IMR-90 (cell line): ENCODE data around the gene UACA. TPM values are rescaled to one million over a fixed set of nuclear protein-coding genes. Genes with fewer than 3 reads are reported as not detected.

Experiments
- ATAC-seq: fragments of 200-7000 bp; cut with Tn5 transposase; 2 replicates; pipeline ENCODE4 v1.9.1; 2020; ENCODE audit warnings: low read depth, mild to moderate bottlenecking, moderate library complexity
- BruUV-seq: library from RNA; stranded (reverse); fragments of 400-500 nt; replicated peaks from 2 replicates; lab custom pipeline; 2021; lab: Mats Ljungman, UMichigan
- CTCF ChIA-PET: fragments of 300-600 bp; formaldehyde crosslinking; extraction: SDS; loops from one replicate; lab custom pipeline; 2021; ENCODE audit warnings: antibody characterized with exemption; lab: Yijun Ruan, JAX
- POLR2A ChIA-PET: fragments of 300-600 bp; sonication (Branson Sonifier 250); formaldehyde crosslinking; loops from one replicate; lab custom pipeline; 2022; ENCODE audit warnings: antibody characterized with exemption; ENCODE audit not compliant: unreplicated experiment; lab: Charles Lee
- DNase-seq: peaks from one replicate; pipeline ENCODE4 v3.0.0; 2013
- H2AFZ ChIP-seq: replicated peaks from 2 replicates; pipeline ENCODE3; 2013; ENCODE audit warnings: low read length, mild to moderate bottlenecking; ENCODE audit not compliant: poor library complexity
- H2AK5ac ChIP-seq: 2 replicates; pipeline ENCODE4 v1.6.1; 2013; ENCODE audit warnings: low read depth, low read length, inconsistent platforms
- H2AK9ac ChIP-seq: replicated peaks from 2 replicates; pipeline ENCODE3; 2013; ENCODE audit warnings: mild to moderate bottlenecking, low read depth, low read length, moderate library complexity; ENCODE audit not compliant: poor library complexity
- H2BK120ac ChIP-seq: 2 replicates; pipeline ENCODE4 v1.6.1; 2013; ENCODE audit warnings: low read depth, low read length, inconsistent platforms
- H2BK15ac ChIP-seq: 3 replicates; pipeline ENCODE4 v1.6.1; 2013; ENCODE audit warnings: low read depth, low read length, inconsistent platforms
- H2BK20ac ChIP-seq: 2 replicates; pipeline ENCODE4 v1.6.1; 2013; ENCODE audit warnings: low read depth, mild to moderate bottlenecking, inconsistent platforms, low read length, moderate library complexity
- H2BK5ac ChIP-seq: 2 replicates; pipeline ENCODE4 v1.6.1; 2013; ENCODE audit warnings: mild to moderate bottlenecking, low read depth, low read length, inconsistent platforms; ENCODE audit not compliant: poor library complexity, severe bottlenecking
- H3K14ac ChIP-seq: replicated peaks from 2 replicates; pipeline ENCODE4 v1.6.1; 2013; ENCODE audit warnings: low read depth, low read length, inconsistent platforms
- H3K18ac ChIP-seq: 2 replicates; pipeline ENCODE4 v1.6.1; 2013; ENCODE audit warnings: low read depth, low read length, control low read depth
- H3K23ac ChIP-seq: 2 replicates; pipeline ENCODE4 v1.6.1; 2013; ENCODE audit warnings: low read depth, low read length, inconsistent platforms
- H3K27ac ChIP-seq: 2 replicates; pipeline ENCODE4 v1.5.1; 2013; ENCODE audit warnings: mild to moderate bottlenecking, control low read depth, low read length; ENCODE audit not compliant: insufficient read depth
- H3K27me3 ChIP-seq: 2 replicates; pipeline ENCODE4 v1.6.1; 2013; ENCODE audit warnings: low read length; ENCODE audit not compliant: control insufficient read depth, insufficient read depth
- H3K36me3 ChIP-seq: 2 replicates; pipeline ENCODE4 v1.6.1; 2013; ENCODE audit warnings: low read length, mixed read lengths; ENCODE audit not compliant: control insufficient read depth, insufficient read depth
- H3K4ac ChIP-seq: 2 replicates; pipeline ENCODE4 v1.6.1; 2013; ENCODE audit warnings: low read depth, low read length, inconsistent platforms
- H3K4me1 ChIP-seq: 2 replicates; pipeline ENCODE4 v1.6.1; 2013; ENCODE audit warnings: low read length, mixed read lengths; ENCODE audit not compliant: control insufficient read depth, insufficient read depth
- H3K4me2 ChIP-seq: 2 replicates; pipeline ENCODE4 v1.6.1; 2013; ENCODE audit warnings: low read depth, mild to moderate bottlenecking, control low read depth, low read length, moderate library complexity
- H3K4me3 ChIP-seq: 2 replicates; pipeline ENCODE4 v1.5.1; 2013; ENCODE audit warnings: low read depth, mild to moderate bottlenecking, control low read depth, low read length, moderate library complexity; ENCODE audit not compliant: insufficient read depth
- H3K56ac ChIP-seq: 2 replicates; pipeline ENCODE4 v1.6.1; 2013; ENCODE audit warnings: low read length, inconsistent platforms; ENCODE audit not compliant: insufficient read depth; ENCODE audit errors: extremely low read depth
- H3K79me1 ChIP-seq, 2 experiments: 2 replicates each; pipeline ENCODE4 v1.6.1; 2013; ENCODE audit warnings: low read length in 2 of 2, inconsistent platforms in 1 of 2, low read depth in 1 of 2
- H3K9ac ChIP-seq: 2 replicates; pipeline ENCODE4 v1.6.1; 2013; ENCODE audit warnings: low read depth, low read length, control low read depth
- H3K9me1 ChIP-seq: 2 replicates; pipeline ENCODE4 v1.6.1; 2013; ENCODE audit warnings: low read length, inconsistent platforms; ENCODE audit not compliant: insufficient read depth
- H3K9me3 ChIP-seq: 2 replicates; pipeline ENCODE4 v1.6.1; 2013; ENCODE audit warnings: low read length; ENCODE audit not compliant: control insufficient read depth, insufficient read depth
- H4K20me1 ChIP-seq: 2 replicates; pipeline ENCODE4 v1.6.1; 2013; ENCODE audit warnings: low read length, inconsistent platforms; ENCODE audit not compliant: insufficient read depth
- H4K5ac ChIP-seq: 2 replicates; pipeline ENCODE4 v1.6.1; 2013; ENCODE audit warnings: mild to moderate bottlenecking, low read depth, low read length, control low read depth
- H4K8ac ChIP-seq, 2 experiments: 2 replicates each; pipeline ENCODE4 v1.6.1; 2013; ENCODE audit warnings: low read depth in 2 of 2, low read length in 2 of 2, control low read depth in 1 of 2, inconsistent platforms in 1 of 2
- H4K91ac ChIP-seq: 2 replicates; pipeline ENCODE4 v1.6.1; 2013; ENCODE audit warnings: low read depth, low read length, inconsistent platforms; ENCODE audit not compliant: insufficient read depth
- FOS ChIP-seq: fragments of 150-350 bp; IDR thresholded peaks from 2 replicates; pipeline ENCODE4 v1.6.1; 2016; ENCODE audit warnings: low read depth, low read length
- NFE2L2 ChIP-seq: fragments of 150-350 bp; IDR thresholded peaks from 2 replicates; pipeline ENCODE4 v1.6.1; 2016; ENCODE audit warnings: low read depth, mild to moderate bottlenecking, low read length
- POLR2A ChIP-seq: IDR thresholded peaks from 2 replicates; pipeline ENCODE4 v1.6.1; 2012; ENCODE audit warnings: mild to moderate bottlenecking, low read depth, low read length
- RFX5 ChIP-seq: IDR thresholded peaks from 2 replicates; pipeline ENCODE4 v1.8.0; 2012; ENCODE audit warnings: low read depth, mild to moderate bottlenecking, low read length, moderate library complexity
- SMC3 ChIP-seq: fragments of 150-350 bp; IDR thresholded peaks from 2 replicates; pipeline ENCODE4 v1.6.1; 2016; ENCODE audit warnings: low read depth, mild to moderate bottlenecking, antibody characterized with exemption, low read length, moderate library complexity
- WGBS, 2 experiments: methylation state at CpG; one replicate each; pipeline versions ENCODE4 v1.1.5 to v1.1.7; 2013; ENCODE audit warnings: missing lambda C conversion rate in 2 of 2; ENCODE audit not compliant: insufficient read length in 1 of 2; ENCODE audit errors: extremely low coverage in 2 of 2; 5-methylcytosine and 5-hydroxymethylcytosine counted together
- dilution Hi-C: fragments of 300-500 bp; cut with HindIII; formaldehyde crosslinking; loops from one replicate; pipeline ENCODE4 v1.14.3; 2018; ENCODE audit warnings: low sequenced_read_pairs; ENCODE audit not compliant: unreplicated experiment
- in situ Hi-C: fragments of 300-500 bp; cut with MboI; formaldehyde crosslinking; loops from 3 replicates; pipeline ENCODE4 v1.14.3; 2019; ENCODE audit warnings: low sequenced_read_pairs, inconsistent platforms, mixed read lengths
- intact Hi-C: fragments of 100-400 bp; cut with micrococcal nuclease; formaldehyde crosslinking; loops from 2 replicates; pipeline ENCODE4 v1.10.0; 2022
- polyA plus RNA-seq, 3 experiments: library from polyadenylated mRNA; depleted of rRNA; stranded (reverse); fragments of >200 nt; gene quantifications; 2 replicates each; pipeline ENCODE4 v1.2.3, GENCODE V29; 2012; ENCODE audit warnings: low replicate concordance in 1 of 3
- total RNA-seq: library from RNA; depleted of rRNA; stranded (reverse); fragments of >200 nt; gene quantifications from 2 replicates; pipeline ENCODE4 v1.2.3, GENCODE V29; 2012
- TF ChIP-seq, protein P1 (sequence below): conservative IDR thresholded peaks from 2 replicates; pipeline ENCODE4 v1.5.1; 2012; ENCODE audit warnings: mild to moderate bottlenecking, low read depth, low read length, improper control_type of control experiment
- TF ChIP-seq, protein P2 (sequence below): fragments of 150-350 bp; IDR thresholded peaks from 2 replicates; pipeline ENCODE4 v1.6.1; 2016; ENCODE audit warnings: low read depth, mild to moderate bottlenecking, low read length, moderate library complexity, borderline replicate concordance

The UACA gene
- total and polyA plus RNA-seq, 2 of the 4 experiments (the other 2 are of a cell fraction) = 156 to 507 TPM

DNA sequence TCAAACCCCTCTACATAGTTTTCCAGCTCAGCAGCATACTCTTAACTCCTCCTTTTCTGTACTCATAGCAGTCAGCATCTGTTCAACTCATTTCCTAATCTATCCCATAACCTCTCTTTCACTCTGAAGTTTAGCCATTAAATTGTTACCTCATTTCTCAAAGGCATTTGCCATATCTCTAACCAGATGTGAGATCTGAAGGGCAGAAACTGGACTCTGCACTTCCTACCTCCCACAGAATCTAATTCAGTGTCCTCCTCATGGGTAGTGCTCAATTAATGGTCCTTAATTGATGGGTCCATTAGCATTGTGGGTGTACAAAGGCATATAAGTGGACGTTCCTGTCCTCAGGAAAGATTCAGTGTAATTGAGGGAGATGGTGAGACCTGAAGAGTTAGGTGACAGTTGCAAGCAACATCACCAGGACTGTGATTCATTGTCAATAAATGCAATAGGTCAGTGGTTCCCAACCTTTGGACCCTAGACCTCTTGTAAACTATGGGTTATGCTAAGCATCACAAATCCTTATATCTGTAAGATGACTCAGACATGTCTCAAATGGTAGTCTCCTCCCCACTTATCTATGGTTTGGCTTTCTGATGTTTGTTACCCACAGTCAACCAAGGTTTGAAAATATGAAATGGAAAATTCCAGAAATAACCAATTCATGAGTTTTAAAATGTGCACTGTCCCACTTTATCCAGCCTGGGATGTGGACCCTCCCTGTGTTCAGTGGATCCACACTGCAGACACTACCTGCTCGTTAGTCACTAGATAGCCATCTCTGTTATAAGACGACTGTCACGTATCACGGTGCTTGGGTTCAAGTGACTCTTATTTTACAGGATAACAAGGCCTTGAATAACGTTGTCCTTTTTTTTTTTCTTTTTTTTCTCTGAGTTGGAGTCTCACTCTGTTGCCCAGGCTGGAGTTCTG, 25.0 kb upstream of the UACA start (continued):
- TF ChIP-seq, protein P1, sequence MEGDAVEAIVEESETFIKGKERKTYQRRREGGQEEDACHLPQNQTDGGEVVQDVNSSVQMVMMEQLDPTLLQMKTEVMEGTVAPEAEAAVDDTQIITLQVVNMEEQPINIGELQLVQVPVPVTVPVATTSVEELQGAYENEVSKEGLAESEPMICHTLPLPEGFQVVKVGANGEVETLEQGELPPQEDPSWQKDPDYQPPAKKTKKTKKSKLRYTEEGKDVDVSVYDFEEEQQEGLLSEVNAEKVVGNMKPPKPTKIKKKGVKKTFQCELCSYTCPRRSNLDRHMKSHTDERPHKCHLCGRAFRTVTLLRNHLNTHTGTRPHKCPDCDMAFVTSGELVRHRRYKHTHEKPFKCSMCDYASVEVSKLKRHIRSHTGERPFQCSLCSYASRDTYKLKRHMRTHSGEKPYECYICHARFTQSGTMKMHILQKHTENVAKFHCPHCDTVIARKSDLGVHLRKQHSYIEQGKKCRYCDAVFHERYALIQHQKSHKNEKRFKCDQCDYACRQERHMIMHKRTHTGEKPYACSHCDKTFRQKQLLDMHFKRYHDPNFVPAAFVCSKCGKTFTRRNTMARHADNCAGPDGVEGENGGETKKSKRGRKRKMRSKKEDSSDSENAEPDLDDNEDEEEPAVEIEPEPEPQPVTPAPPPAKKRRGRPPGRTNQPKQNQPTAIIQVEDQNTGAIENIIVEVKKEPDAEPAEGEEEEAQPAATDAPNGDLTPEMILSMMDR = no peak

DNA sequence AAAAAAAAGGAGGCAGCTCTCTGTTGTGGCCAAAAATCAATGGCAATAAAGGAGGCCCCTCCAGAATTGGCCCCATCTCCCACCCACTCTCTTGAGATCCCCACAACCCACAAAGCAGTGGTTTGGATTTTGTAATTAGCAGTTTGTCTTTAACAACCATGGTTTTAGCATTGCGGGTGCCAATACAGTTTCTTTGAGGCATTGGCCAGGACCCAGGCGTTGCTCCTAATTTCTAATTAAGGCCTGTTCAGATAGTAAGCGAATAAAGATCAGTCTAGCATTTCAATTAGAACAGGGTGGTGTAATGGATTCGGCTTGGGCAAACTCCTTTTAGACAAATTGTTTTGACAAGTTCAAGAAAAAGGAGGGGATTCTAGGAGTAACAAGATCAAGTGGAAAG, 23.6 kb upstream of the UACA start:
- Histone ChIP-seq H3K4me2 (no peak overlapping the region), H4K8ac (peak overlapping the region; percentile 43 to 74; a peak in 3 of 4 replicates), H3K56ac (no peak overlapping the region), H4K5ac (peak overlapping the region; percentile 65; the same call in 1 of the 2 replicates), H3K9me1 (peaks cover 36% of the 10 kb centered on the region), H2BK15ac (peak overlapping the region; percentile 87; the same call in 2 of the 3 replicates), H3K9me3 (no peaks in the 10 kb centered on the region), H3K4me3 (no peak overlapping the region), H3K9ac (no peak overlapping the region), H3K18ac (peak overlapping the region; percentile 18; the same call in 1 of the 2 replicates), H3K79me1 (peaks cover 13 to 41% of the 10 kb centered on the region in 2 experiments; a peak in 3 of 4 replicates), H2BK20ac (peak overlapping the region; percentile 86), H3K4ac (peak overlapping the region; percentile 64), H2AK9ac (no peak overlapping the region), H3K27me3 (no peaks in the 10 kb centered on the region), H4K20me1 (no peaks in the 10 kb centered on the region), H2AK5ac (peak overlapping the region; percentile 41), H3K27ac (peak overlapping the region; percentile 55; the same call in 1 of the 2 replicates), H2BK120ac (peak overlapping the region; percentile 96), H3K23ac (peak overlapping the region; percentile 2; the same call in 1 of the 2 replicates), H4K91ac (peak overlapping the region; percentile 47), H3K14ac (peak overlapping the region; percentile 15), H2BK5ac (peak overlapping the region; percentile 62), H2AFZ (no peak overlapping the region), H3K36me3 (no peaks in the 10 kb centered on the region), H3K4me1 (peaks cover 27% of the 10 kb centered on the region)
- DNase-seq = no peak
- 100% methylated on average over 2 of the region's 4 CpGs; no CpG with 5 or more reads in 1 of the 2 experiments for WGBS, 2 experiments
- in situ Hi-C loops (no loop called here), intact Hi-C loops (no loop called here), dilution Hi-C loops (no loop called here)
- no TSS peak for BruUV-seq
- POLR2A ChIA-PET = no interaction called here
- no peak for ATAC-seq
- CTCF ChIA-PET = no interaction called here
- TF ChIP-seq, protein P2, sequence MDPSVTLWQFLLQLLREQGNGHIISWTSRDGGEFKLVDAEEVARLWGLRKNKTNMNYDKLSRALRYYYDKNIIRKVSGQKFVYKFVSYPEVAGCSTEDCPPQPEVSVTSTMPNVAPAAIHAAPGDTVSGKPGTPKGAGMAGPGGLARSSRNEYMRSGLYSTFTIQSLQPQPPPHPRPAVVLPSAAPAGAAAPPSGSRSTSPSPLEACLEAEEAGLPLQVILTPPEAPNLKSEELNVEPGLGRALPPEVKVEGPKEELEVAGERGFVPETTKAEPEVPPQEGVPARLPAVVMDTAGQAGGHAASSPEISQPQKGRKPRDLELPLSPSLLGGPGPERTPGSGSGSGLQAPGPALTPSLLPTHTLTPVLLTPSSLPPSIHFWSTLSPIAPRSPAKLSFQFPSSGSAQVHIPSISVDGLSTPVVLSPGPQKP = no peak
- TF ChIP-seq SMC3 (no peak), POLR2A (no peak), RFX5 (no peak), NFE2L2 (no peak), FOS (no peak)
- TF ChIP-seq, protein P1 = no peak
